Stimulated activated naive B cell treated with anti-CD40 and anti-IgM and Interleukin-4, amounts not matched to agents 10 μg/mL and 1 μg/mL and 100 μg/mL, for 72 hours (primary cell): ENCODE results near the gene VIL1.

Experiments
- ATAC-seq, 2 donors: fragments of 150-1000 bp; cut with Tn5 transposase; replicated peaks; 2 replicates each; pipeline ENCODE4 v1.10.0; 2021; ENCODE audit warnings: moderate library complexity in 1 of 2
- DNase-seq: peaks from one replicate; pipeline ENCODE4 v3.0.0; 2021
- H3K27ac Mint-ChIP-seq: one replicate; pipeline ENCODE4 v1.8.0; 2022; ENCODE audit warnings: mild to moderate bottlenecking, mixed read lengths
- H3K27me3 Mint-ChIP-seq, 2 donors: one replicate each; pipeline ENCODE4 v1.8.0; 2022; ENCODE audit warnings: mixed read lengths in 2 of 2
- H3K36me3 Mint-ChIP-seq, 2 donors: one replicate each; pipeline ENCODE4 v1.8.0; 2022; ENCODE audit warnings: mixed read lengths in 2 of 2, mild to moderate bottlenecking in 1 of 2
- H3K4me1 Mint-ChIP-seq, 2 donors: one replicate each; pipeline ENCODE4 v1.8.0; 2022; ENCODE audit warnings: mixed read lengths in 2 of 2, mild to moderate bottlenecking in 1 of 2
- H3K4me3 Mint-ChIP-seq, 2 donors: one replicate each; pipeline ENCODE4 v1.8.0; 2022; ENCODE audit warnings: mild to moderate bottlenecking in 2 of 2, mixed read lengths in 2 of 2, moderate library complexity in 1 of 2
- H3K9me3 Mint-ChIP-seq, 2 donors: one replicate each; pipeline ENCODE4 v1.8.0; 2022; ENCODE audit warnings: mixed read lengths in 2 of 2, mild to moderate bottlenecking in 1 of 2

The VIL1 gene

GRCh38 chr2:218458598-218458997, 39.7 kb downstream of the VIL1 start:
- no peaks in the 10 kb centered on the region for H3K27me3 Mint-ChIP-seq
- no peak for ATAC-seq
- no peak overlapping the region for H3K27ac Mint-ChIP-seq
- DNase-seq, result no peak
- H3K9me3 Mint-ChIP-seq, result peaks cover 2 to 4% of the 10 kb centered on the region in 2 donors
- no peak overlapping the region for H3K4me3 Mint-ChIP-seq
- peaks cover 0 to 4% of the 10 kb centered on the region in 2 donors for H3K4me1 Mint-ChIP-seq
- peaks cover 41 to 57% of the 10 kb centered on the region in 2 donors for H3K36me3 Mint-ChIP-seq

DNA sequence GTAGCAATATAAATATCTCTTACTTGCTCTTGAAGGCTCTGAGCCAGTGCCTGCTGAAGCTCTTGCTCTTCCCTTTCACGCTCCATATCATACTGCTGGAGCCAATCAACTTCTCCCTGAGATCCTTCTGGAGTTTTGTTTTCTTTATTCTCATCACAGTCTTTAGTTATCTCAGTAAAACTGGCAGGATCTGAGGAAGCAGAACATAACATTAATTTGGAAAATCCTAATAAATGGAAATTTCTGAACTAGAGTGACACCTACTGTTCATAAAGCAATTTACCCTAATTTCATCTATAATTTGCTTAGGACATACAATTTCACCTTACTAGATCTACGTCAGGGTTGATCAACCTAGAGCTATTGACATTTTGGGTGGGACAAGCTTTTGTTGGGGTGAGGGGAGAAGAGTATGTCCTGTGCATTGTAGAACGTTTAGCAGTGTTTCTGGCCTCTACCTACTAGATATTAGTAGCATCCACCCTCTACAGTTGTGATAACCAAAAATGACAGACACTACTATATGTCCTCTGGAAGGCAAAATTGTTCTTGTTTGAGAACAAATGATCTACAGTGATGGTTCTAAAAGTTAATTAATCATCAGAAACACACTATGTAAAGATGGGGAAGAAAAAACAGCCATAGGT, 47.2 kb downstream of the VIL1 start:
- Mint-ChIP-seq H3K36me3 (peaks cover 32 to 58% of the 10 kb centered on the region in 2 donors), H3K27ac (peak overlapping the region; percentile 20)

DNA sequence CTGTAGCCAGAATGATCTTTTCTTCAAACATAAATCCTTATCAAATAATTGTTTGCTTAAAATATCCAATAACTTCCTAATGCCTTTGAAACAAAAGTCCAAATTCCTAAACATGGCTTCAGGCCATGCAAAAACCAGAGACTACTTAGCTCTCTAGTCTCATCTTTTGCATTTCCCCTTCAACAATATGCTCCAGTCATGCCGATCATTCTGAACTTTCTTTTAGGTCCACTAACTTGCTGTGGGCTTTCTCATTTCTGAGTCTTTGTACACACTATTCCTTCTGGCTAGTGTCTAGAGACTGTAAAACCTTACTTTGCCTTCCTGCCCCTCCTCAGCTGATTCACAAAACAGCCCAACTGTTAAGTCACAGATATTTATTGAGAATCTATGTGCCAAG, 51.5 kb downstream of the VIL1 start:
- Mint-ChIP-seq H3K27me3 (no peaks in the 10 kb centered on the region), H3K27ac (peak overlapping the region; percentile 80), H3K36me3 (peaks cover 38 to 55% of the 10 kb centered on the region in 2 donors), H3K4me3 (no peak overlapping the region), H3K9me3 (no peaks in the 10 kb centered on the region), H3K4me1 (peaks cover 19 to 34% of the 10 kb centered on the region in 2 donors)
- ATAC-seq (peak; percentile 41 to 51), DNase-seq (no peak)

More for the DNA sequence above, 47.2 kb downstream of the VIL1 start:
- ATAC-seq (no peak), DNase-seq (no peak)
- Mint-ChIP-seq H3K9me3 (no peaks in the 10 kb centered on the region), H3K27me3 (no peaks in the 10 kb centered on the region), H3K4me1 (peaks cover 8 to 12% of the 10 kb centered on the region in 2 donors), H3K4me3 (no peak overlapping the region)

- H3K9me3 Mint-ChIP-seq, result no peaks in the 10 kb centered on the region
- ATAC-seq, result peak; percentile 67 to 69
Measured at GRCh38 chr2:218471036-218471435, 52.1 kb downstream of the VIL1 start.

GRCh38 chr2:218471982-218472381, 53.1 kb downstream of the VIL1 start:
- peak in 1 of 2 donors; percentile 43 for ATAC-seq
- Mint-ChIP-seq H3K27ac (peak overlapping the region; percentile 37), H3K27me3 (no peaks in the 10 kb centered on the region), H3K4me1 (peaks cover 19 to 34% of the 10 kb centered on the region in 2 donors), H3K36me3 (peaks cover 36 to 50% of the 10 kb centered on the region in 2 donors), H3K4me3 (no peak overlapping the region), H3K9me3 (no peaks in the 10 kb centered on the region)
- no peak for DNase-seq

More at GRCh38 chr2:218471036-218471435, 52.1 kb downstream of the VIL1 start:
- Mint-ChIP-seq H3K36me3 (peaks cover 36 to 54% of the 10 kb centered on the region in 2 donors), H3K27me3 (no peaks in the 10 kb centered on the region), H3K4me1 (peaks cover 19 to 34% of the 10 kb centered on the region in 2 donors), H3K4me3 (no peak overlapping the region), H3K27ac (peak overlapping the region; percentile 14)
- no peak for DNase-seq

DNA sequence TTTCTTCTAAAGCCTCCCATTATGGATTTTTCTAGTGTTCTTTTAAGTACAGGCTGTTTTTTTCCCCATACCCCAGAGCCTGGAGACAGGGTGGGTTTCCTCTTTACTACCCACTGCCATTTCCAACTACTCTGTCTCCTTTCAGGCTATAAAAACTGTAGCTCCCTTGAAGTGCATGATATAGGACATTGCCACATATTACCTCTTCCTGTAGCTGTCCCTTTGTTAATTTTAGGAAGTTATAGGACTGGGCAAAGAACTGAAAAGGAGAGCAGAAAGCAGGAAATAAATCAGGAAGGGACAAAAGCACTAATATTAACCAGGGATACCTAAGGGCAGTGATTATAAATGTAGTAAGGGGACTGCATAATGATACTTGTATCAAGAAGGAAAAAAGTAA, 54.1 kb downstream of the VIL1 start:
- ATAC-seq (no peak), DNase-seq (no peak)
- Mint-ChIP-seq H3K27me3 (no peaks in the 10 kb centered on the region), H3K4me3 (no peak overlapping the region), H3K9me3 (no peaks in the 10 kb centered on the region), H3K36me3 (peaks cover 40 to 50% of the 10 kb centered on the region in 2 donors), H3K27ac (no peak overlapping the region), H3K4me1 (peaks cover 19 to 34% of the 10 kb centered on the region in 2 donors)

DNA sequence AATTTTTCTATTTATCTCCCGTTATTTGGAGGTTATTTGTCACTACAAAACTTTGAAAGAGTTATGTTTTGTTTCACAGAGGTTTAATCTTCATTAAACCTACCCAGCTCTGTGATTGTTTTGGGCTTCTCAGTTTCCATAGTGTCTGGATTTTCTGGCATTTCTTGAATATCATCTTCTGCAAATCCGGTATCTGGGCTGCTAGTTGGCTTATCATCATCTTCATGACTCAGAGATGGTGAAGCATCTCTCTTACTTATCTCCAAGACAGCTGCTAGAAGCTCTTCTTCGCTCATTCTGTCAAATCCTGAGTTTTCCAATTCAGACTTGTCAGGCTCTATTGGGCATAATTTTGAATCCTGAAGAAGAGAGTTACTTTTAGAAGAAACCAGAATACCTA, 55.6 kb downstream of the VIL1 start:
- H3K36me3 Mint-ChIP-seq, result peaks cover 39 to 45% of the 10 kb centered on the region in 2 donors
- no peak overlapping the region for H3K27ac Mint-ChIP-seq
- H3K9me3 Mint-ChIP-seq, result no peaks in the 10 kb centered on the region
- ATAC-seq (no peak), DNase-seq (no peak)
- H3K4me1 Mint-ChIP-seq, result peaks cover 19 to 34% of the 10 kb centered on the region in 2 donors
- no peaks in the 10 kb centered on the region for H3K27me3 Mint-ChIP-seq
- H3K4me3 Mint-ChIP-seq, result no peak overlapping the region

DNA sequence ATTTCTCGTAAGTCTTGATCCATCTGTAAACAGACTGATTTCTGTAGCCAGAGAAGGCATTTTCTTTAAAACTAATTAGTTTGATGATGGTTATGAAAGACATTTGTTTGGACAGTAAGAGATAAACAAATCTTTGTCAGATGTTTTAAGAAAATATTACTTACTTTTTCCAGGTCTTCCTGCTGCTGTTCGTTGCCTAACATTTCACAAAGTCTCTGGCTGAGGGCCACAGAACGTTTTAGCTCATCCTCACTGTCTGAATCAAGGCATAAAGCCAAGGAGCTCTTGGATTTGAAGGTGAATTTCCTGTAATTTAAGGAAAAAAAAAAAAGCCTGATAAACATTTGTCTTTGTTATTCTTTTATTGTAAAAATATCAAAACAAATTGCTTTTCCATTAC, 57.8 kb downstream of the VIL1 start:
- no peaks in the 10 kb centered on the region for H3K27me3 Mint-ChIP-seq
- peaks cover 7 to 16% of the 10 kb centered on the region in 2 donors for H3K4me1 Mint-ChIP-seq
- ATAC-seq (no peak), DNase-seq (no peak)
- H3K36me3 Mint-ChIP-seq, result peaks cover 33 to 39% of the 10 kb centered on the region in 2 donors
- H3K27ac Mint-ChIP-seq, result no peak overlapping the region
- H3K4me3 Mint-ChIP-seq, result no peak overlapping the region
- no peaks in the 10 kb centered on the region for H3K9me3 Mint-ChIP-seq

- H3K27ac Mint-ChIP-seq, result no peak overlapping the region
- no peaks in the 10 kb centered on the region for H3K27me3 Mint-ChIP-seq
- H3K9me3 Mint-ChIP-seq, result no peaks in the 10 kb centered on the region
- DNase-seq (no peak), ATAC-seq (no peak)
- no peak overlapping the region for H3K4me3 Mint-ChIP-seq
- H3K4me1 Mint-ChIP-seq, result peaks cover 3 to 11% of the 10 kb centered on the region in 2 donors
- H3K36me3 Mint-ChIP-seq, result peaks cover 30 to 34% of the 10 kb centered on the region in 2 donors
Measured at GRCh38 chr2:218477247-218477646, 58.3 kb downstream of the VIL1 start.

GRCh38 chr2:218478544-218478943, 59.6 kb downstream of the VIL1 start:
- Mint-ChIP-seq H3K27me3 (no peaks in the 10 kb centered on the region), H3K4me3 (no peak overlapping the region), H3K27ac (no peak overlapping the region), H3K36me3 (peaks cover 27 to 29% of the 10 kb centered on the region in 2 donors), H3K9me3 (no peaks in the 10 kb centered on the region), H3K4me1 (peaks cover 0 to 9% of the 10 kb centered on the region in 2 donors)
- ATAC-seq (no peak), DNase-seq (no peak)

- Mint-ChIP-seq H3K27ac (no peak overlapping the region), H3K9me3 (no peaks in the 10 kb centered on the region), H3K27me3 (no peaks in the 10 kb centered on the region), H3K36me3 (peaks cover 28% of the 10 kb centered on the region in 2 donors), H3K4me3 (no peak overlapping the region), H3K4me1 (peaks cover 3 to 13% of the 10 kb centered on the region in 2 donors)
- ATAC-seq (no peak), DNase-seq (no peak)
Measured at GRCh38 chr2:218479595-218479994, 60.7 kb downstream of the VIL1 start.

DNA sequence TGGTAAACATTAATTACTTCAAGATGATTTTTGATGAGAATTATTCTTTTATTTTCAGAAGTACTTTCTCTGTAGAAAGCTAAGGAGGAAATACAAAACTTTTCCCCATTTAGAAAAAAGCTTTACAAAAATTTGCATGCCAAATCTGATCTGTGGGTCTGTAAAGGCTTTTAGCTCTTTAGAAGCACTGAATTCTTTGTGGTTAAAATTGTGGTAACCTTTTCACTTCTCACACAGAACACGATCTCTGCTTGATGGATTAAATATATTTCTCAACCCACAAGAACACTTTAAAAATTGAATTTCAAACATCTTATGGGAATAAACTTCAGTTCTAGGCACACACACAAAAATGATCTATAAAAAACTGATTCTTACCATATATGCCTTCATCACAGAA, 63.7 kb downstream of the VIL1 start:
- no peak for ATAC-seq
- Mint-ChIP-seq H3K36me3 (peaks cover 28 to 35% of the 10 kb centered on the region in 2 donors), H3K27ac (no peak overlapping the region), H3K9me3 (no peaks in the 10 kb centered on the region), H3K4me3 (no peak overlapping the region), H3K27me3 (no peaks in the 10 kb centered on the region), H3K4me1 (peaks cover 3 to 13% of the 10 kb centered on the region in 2 donors)
- DNase-seq, result no peak

GRCh38 chr2:218485986-218486667, 67.2 kb downstream of the VIL1 start:
- Mint-ChIP-seq H3K36me3 (peaks cover 29 to 44% of the 10 kb centered on the region in 2 donors), H3K4me3 (no peak overlapping the region), H3K27ac (no peak overlapping the region)

GRCh38 chr2:218500501-218501060, 81.7 kb downstream of the VIL1 start:
- no peaks in the 10 kb centered on the region for H3K9me3 Mint-ChIP-seq
- H3K27ac Mint-ChIP-seq, result no peak overlapping the region
- DNase-seq, result no peak
- H3K27me3 Mint-ChIP-seq, result no peaks in the 10 kb centered on the region
- H3K4me1 Mint-ChIP-seq, result peaks cover 0 to 6% of the 10 kb centered on the region in 2 donors
- no peak overlapping the region for H3K4me3 Mint-ChIP-seq
- H3K36me3 Mint-ChIP-seq, result peaks cover 31 to 41% of the 10 kb centered on the region in 2 donors
- no peak for ATAC-seq

More at GRCh38 chr2:218485986-218486667, 67.2 kb downstream of the VIL1 start:
- no peaks in the 10 kb centered on the region for H3K27me3 Mint-ChIP-seq
- DNase-seq, result no peak
- ATAC-seq, result no peak
- no peaks in the 10 kb centered on the region for H3K9me3 Mint-ChIP-seq
- peaks cover 3 to 13% of the 10 kb centered on the region in 2 donors for H3K4me1 Mint-ChIP-seq
